ENCODE data around the gene MYBPH.

The MYBPH gene

DNA sequence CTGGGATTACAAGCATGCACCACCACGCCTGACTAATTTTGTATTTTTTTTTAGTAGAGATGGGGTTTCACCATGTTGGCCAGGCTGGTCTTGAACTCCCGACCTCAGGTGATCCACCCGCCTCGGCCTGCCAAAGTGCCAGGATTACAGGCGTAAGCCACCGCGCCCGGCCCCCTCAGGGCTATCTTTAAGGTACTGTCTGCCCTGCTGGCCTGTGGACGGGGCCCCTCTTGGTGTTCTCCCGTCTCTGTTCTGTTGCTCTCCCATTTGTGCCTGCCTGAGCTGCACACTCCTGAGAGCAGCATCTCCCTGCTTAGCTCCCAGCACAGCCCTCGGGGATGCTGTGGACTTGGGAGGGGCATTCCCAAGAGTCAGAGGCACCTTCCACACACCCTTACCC lies 13.9 kb downstream of the MYBPH start:
- Histone ChIP-seq H3K4me3 (ENCODE audit: low read depth, low read length, poor library complexity, severe bottlenecking) (no peak overlapping the region), H3K4me2 (ENCODE audit: low read length) (no peak overlapping the region), H4K20me1 (ENCODE audit: insufficient read depth, low read length) (no peaks in the 10 kb centered on the region), H3K4me1 (ENCODE audit: insufficient read depth, low read length, severe bottlenecking) (no peaks in the 10 kb centered on the region), H3K27me3 (ENCODE audit: insufficient read depth, low read length) (peaks cover 5% of the 10 kb centered on the region; the same call in 1 of the 2 replicates), H3F3A (ENCODE audit: insufficient read depth, low read length) (no peaks in the 10 kb centered on the region), H3K36me3 (ENCODE audit: insufficient read depth, low read length) (no peaks in the 10 kb centered on the region), H3K9ac (ENCODE audit: low read length) (no peak overlapping the region), H2AFZ (ENCODE audit: low read length) (no peak overlapping the region), H3K9me3 (ENCODE audit: low read length) (no peaks in the 10 kb centered on the region), H3K9me2 (ENCODE audit: low read depth, low read length) (no peaks in the 10 kb centered on the region), H3K79me2 (ENCODE audit: insufficient read depth, low read length) (no peaks in the 10 kb centered on the region), H3K27ac (ENCODE audit: low read depth, low read length, poor library complexity, severe bottlenecking) (no peak overlapping the region)
- TF ChIP-seq, protein P1, sequence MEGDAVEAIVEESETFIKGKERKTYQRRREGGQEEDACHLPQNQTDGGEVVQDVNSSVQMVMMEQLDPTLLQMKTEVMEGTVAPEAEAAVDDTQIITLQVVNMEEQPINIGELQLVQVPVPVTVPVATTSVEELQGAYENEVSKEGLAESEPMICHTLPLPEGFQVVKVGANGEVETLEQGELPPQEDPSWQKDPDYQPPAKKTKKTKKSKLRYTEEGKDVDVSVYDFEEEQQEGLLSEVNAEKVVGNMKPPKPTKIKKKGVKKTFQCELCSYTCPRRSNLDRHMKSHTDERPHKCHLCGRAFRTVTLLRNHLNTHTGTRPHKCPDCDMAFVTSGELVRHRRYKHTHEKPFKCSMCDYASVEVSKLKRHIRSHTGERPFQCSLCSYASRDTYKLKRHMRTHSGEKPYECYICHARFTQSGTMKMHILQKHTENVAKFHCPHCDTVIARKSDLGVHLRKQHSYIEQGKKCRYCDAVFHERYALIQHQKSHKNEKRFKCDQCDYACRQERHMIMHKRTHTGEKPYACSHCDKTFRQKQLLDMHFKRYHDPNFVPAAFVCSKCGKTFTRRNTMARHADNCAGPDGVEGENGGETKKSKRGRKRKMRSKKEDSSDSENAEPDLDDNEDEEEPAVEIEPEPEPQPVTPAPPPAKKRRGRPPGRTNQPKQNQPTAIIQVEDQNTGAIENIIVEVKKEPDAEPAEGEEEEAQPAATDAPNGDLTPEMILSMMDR (IDR thresholded peaks at IDR 0.05; ENCODE audit: low read length) = no peak

DNA sequence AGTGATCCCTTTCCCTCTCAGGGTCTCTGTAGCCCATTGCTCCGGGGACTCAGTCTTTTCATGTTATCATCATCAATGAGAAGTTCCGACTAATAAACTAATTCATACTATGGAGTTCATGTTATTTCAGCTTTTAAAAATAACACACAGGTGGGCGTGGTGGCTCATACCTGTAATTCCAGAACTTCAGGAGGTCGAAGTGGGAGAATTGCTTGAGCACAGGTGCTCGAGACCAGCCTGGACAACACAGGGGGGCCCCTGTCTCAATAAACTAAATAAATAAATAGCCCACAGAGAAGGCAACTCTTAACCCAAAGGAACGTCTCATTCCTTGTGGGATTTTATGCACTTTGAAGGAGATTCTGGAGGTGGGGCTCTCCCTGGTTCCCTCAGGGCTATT lies 14.5 kb downstream of the MYBPH start:
- H3K27me3 ChIP-seq (ENCODE audit: insufficient read depth, low read length) = peaks cover 5% of the 10 kb centered on the region; the same call in 1 of the 2 replicates
- TF ChIP-seq, protein P1 (IDR thresholded peaks at IDR 0.05; ENCODE audit: low read length) = no peak
- TF ChIP-seq EZH2 (IDR thresholded peaks at IDR 0.05; ENCODE audit: borderline replicate concordance, low read length) = no peak
- H3K4me2 ChIP-seq (ENCODE audit: low read length) = no peak overlapping the region
- no peak overlapping the region for H2AFZ ChIP-seq (ENCODE audit: low read length)
- no peak overlapping the region for H3K9ac ChIP-seq (ENCODE audit: low read length)
- H4K20me1 ChIP-seq (ENCODE audit: insufficient read depth, low read length) = no peaks in the 10 kb centered on the region
- H3K36me3 ChIP-seq (ENCODE audit: insufficient read depth, low read length) = no peaks in the 10 kb centered on the region
- no peaks in the 10 kb centered on the region for H3K79me2 ChIP-seq (ENCODE audit: insufficient read depth, low read length)
- H3K27ac ChIP-seq (ENCODE audit: low read depth, low read length, poor library complexity, severe bottlenecking) = no peak overlapping the region
- no peaks in the 10 kb centered on the region for H3F3A ChIP-seq (ENCODE audit: insufficient read depth, low read length)
- H3K9me2 ChIP-seq (ENCODE audit: low read depth, low read length) = no peaks in the 10 kb centered on the region
- H3K4me3 ChIP-seq (ENCODE audit: low read depth, low read length, poor library complexity, severe bottlenecking) = no peak overlapping the region
- H3K4me1 ChIP-seq (ENCODE audit: insufficient read depth, low read length, severe bottlenecking) = no peaks in the 10 kb centered on the region
- no peaks in the 10 kb centered on the region for H3K9me3 ChIP-seq (ENCODE audit: low read length)

DNA sequence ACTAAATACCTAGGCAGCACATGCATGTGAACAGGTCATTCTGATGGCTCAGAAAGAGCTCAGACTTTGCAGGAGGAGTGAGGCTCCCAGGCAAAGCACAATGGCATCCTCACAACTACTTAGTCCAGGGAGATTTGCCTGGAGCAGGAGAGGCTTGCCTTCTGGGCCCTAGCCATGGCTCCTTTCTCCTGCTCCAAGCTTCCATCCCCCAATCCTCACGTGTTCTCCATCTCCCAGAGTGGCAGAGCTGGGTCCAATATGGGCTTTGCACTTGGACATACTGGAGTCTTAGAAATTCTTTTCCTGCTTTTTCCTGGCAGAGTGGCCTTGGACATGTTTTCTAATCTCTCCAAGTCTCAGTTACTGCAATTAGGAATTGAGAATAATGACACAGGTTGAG lies 15.8 kb downstream of the MYBPH start:
- Histone ChIP-seq H3K27ac (ENCODE audit: low read depth, low read length, poor library complexity, severe bottlenecking) (no peak overlapping the region), H3K36me3 (ENCODE audit: insufficient read depth, low read length) (no peaks in the 10 kb centered on the region), H3F3A (ENCODE audit: insufficient read depth, low read length) (no peaks in the 10 kb centered on the region), H3K4me3 (ENCODE audit: low read depth, low read length, poor library complexity, severe bottlenecking) (no peak overlapping the region), H2AFZ (ENCODE audit: low read length) (no peak overlapping the region), H3K4me1 (ENCODE audit: insufficient read depth, low read length, severe bottlenecking) (no peaks in the 10 kb centered on the region), H3K27me3 (ENCODE audit: insufficient read depth, low read length) (no peaks in the 10 kb centered on the region; the same call in 1 of the 2 replicates), H3K9ac (ENCODE audit: low read length) (no peak overlapping the region), H3K9me2 (ENCODE audit: low read depth, low read length) (no peaks in the 10 kb centered on the region), H3K4me2 (ENCODE audit: low read length) (no peak overlapping the region), H3K9me3 (ENCODE audit: low read length) (no peaks in the 10 kb centered on the region), H3K79me2 (ENCODE audit: insufficient read depth, low read length) (no peaks in the 10 kb centered on the region), H4K20me1 (ENCODE audit: insufficient read depth, low read length) (no peaks in the 10 kb centered on the region)
- TF ChIP-seq, protein P1 (IDR thresholded peaks at IDR 0.05; ENCODE audit: low read length) = no peak
- no peak for TF ChIP-seq EZH2 (IDR thresholded peaks at IDR 0.05; ENCODE audit: borderline replicate concordance, low read length)

Measured in OCI-LY1 (cell line).